ENCODE results near the gene ZBTB5. TPM values are rescaled to one million over a fixed set of nuclear protein-coding genes. Genes with fewer than 3 reads are reported as not detected.

Gene ZBTB5
- total RNA-seq, 2 donors from 2014 or later: 8.9 to 9.7 TPM

DNA sequence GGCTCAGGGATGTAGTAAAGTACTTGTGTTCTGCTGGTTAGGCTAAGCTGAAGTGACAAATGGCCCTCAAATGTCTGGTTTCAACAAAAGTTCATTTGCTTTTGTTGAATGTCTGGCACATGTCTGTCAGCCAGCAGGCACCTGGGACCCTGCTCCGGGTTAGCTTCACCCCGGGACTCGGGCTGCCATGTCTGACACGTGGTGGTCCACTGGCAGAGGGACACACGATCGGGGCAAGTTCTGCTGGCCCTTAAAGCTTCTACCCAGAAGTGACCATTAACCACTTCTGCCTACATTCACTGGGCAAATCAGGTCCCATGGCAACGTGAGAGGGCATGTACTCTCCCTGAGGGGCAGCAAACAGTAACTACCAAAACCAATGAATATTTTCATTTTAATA lies 44.3 kb upstream of the ZBTB5 start:
- H3K9ac ChIP-seq (ENCODE audit: low read depth in 2 of 2, low read length in 2 of 2): no peak overlapping the region
- no peaks in the 10 kb centered on the region for H3K9me3 ChIP-seq
- TF ChIP-seq, protein P1, sequence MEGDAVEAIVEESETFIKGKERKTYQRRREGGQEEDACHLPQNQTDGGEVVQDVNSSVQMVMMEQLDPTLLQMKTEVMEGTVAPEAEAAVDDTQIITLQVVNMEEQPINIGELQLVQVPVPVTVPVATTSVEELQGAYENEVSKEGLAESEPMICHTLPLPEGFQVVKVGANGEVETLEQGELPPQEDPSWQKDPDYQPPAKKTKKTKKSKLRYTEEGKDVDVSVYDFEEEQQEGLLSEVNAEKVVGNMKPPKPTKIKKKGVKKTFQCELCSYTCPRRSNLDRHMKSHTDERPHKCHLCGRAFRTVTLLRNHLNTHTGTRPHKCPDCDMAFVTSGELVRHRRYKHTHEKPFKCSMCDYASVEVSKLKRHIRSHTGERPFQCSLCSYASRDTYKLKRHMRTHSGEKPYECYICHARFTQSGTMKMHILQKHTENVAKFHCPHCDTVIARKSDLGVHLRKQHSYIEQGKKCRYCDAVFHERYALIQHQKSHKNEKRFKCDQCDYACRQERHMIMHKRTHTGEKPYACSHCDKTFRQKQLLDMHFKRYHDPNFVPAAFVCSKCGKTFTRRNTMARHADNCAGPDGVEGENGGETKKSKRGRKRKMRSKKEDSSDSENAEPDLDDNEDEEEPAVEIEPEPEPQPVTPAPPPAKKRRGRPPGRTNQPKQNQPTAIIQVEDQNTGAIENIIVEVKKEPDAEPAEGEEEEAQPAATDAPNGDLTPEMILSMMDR (IDR thresholded peaks at IDR 0.05): no peak
- H3K4me3 ChIP-seq: no peak overlapping the region
- H3K27me3 ChIP-seq: no peaks in the 10 kb centered on the region
- H3K36me3 ChIP-seq: no peaks in the 10 kb centered on the region
- H3K4me1 ChIP-seq: no peaks in the 10 kb centered on the region
- intact Hi-C loops (cut with DNase I): no loop called here
- no peak for DNase-seq
- no peak overlapping the region for H3K27ac ChIP-seq

DNA sequence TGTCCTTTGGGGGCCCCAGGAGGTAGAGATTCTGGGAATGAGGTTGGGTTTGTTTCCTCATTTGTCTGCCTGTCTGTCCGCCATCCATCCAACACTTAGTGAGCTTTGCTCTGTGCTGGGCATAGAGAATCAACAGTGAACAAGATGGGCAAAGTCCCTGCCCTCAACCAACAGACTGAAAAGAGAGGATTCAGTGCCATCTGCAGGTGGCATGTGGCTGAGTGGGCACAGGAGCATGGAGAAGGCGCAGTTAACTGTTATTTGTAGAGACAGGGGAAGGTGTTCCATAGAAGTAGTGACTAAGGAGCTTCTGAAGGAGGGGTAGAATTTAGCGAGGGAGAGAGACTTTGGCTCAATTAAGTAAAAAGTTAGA lies 43.6 kb upstream of the ZBTB5 start:
- H3K9me3 ChIP-seq: no peaks in the 10 kb centered on the region
- TF ChIP-seq, protein P1 (IDR thresholded peaks at IDR 0.05): no peak
- DNase-seq: no peak
- H3K36me3 ChIP-seq: no peaks in the 10 kb centered on the region
- no peak overlapping the region for H3K27ac ChIP-seq
- no peak overlapping the region for H3K9ac ChIP-seq (ENCODE audit: low read depth in 2 of 2, low read length in 2 of 2)
- no peaks in the 10 kb centered on the region for H3K27me3 ChIP-seq
- intact Hi-C loops (cut with DNase I): no loop called here
- H3K4me3 ChIP-seq: no peak overlapping the region
- no peaks in the 10 kb centered on the region for H3K4me1 ChIP-seq

DNA sequence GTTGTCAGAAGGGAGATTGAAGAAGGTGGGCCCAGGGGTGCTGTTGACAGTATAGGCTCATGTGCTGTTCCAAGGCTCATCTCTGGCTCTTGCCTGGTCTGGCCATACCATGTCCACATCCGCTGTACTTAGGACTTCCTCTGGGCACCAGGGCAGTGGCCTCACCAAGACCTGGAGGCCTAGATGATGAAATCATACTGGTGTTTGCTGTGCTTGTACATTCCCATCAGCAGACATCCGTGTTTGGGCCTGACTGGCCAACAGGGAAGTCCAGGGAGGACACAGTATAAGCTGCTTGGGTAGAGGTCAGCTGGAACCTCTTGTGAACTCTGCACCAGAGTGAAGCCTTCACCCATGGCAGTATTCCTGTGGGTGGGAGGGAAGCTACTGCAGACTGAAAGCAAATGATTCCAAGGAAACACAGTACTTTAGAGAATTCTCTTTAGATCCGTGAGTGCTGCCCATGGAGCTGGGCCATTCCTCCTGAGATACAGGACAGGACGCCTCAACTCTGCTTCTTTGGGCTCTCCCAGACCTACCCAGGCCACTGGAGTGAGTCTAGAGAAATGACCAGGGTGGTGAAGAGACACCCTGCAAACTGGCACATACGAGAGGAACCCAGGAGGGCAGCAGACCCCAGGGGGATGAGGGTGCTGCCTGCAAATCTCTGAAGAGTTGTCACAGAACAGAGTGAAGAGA lies 43.0 kb upstream of the ZBTB5 start:
- TF ChIP-seq, protein P1 (IDR thresholded peaks at IDR 0.05): no peak
- H3K4me1 ChIP-seq: no peaks in the 10 kb centered on the region
- no peak for DNase-seq
- H3K9ac ChIP-seq (ENCODE audit: low read depth in 2 of 2, low read length in 2 of 2): no peak overlapping the region
- H3K36me3 ChIP-seq: no peaks in the 10 kb centered on the region
- intact Hi-C loops (cut with DNase I): no loop called here
- H3K4me3 ChIP-seq: no peak overlapping the region
- H3K27ac ChIP-seq: no peak overlapping the region
- H3K9me3 ChIP-seq: no peaks in the 10 kb centered on the region
- no peaks in the 10 kb centered on the region for H3K27me3 ChIP-seq

DNA sequence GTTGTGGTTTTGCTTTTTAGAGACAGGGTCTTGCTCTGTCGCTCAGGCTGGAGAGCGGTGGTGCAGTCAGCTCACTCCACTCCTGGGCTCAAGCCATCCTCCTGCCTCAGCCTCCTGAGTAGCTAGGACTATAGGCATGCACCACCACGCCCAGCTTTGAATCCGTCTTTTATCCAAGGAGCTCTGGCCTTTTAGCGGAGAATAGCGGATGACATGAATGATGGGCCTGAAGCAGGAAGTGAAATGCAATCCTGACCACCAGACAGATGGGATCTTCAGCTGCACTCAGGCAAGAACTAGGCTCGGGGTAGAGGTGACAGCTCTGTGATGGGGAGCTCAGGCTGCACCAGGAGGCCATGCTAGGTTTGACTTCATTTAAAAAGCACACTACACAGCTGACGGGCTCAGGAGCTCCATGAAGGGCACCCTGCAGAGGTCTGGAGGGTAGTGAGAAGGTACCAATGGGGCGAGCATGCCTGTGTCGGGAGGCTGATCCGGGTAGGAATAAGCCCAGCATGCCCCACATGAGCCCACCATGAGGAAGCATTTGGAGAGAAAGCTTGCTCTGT lies 42.4 kb upstream of the ZBTB5 start:
- H3K27me3 ChIP-seq: no peaks in the 10 kb centered on the region
- H3K9ac ChIP-seq (ENCODE audit: low read depth in 2 of 2, low read length in 2 of 2): no peak overlapping the region
- no peaks in the 10 kb centered on the region for H3K9me3 ChIP-seq
- no peaks in the 10 kb centered on the region for H3K4me1 ChIP-seq
- H3K27ac ChIP-seq: no peak overlapping the region
- intact Hi-C loops (cut with DNase I): no loop called here
- TF ChIP-seq, protein P1 (IDR thresholded peaks at IDR 0.05): no peak
- H3K36me3 ChIP-seq: no peaks in the 10 kb centered on the region
- DNase-seq: no peak
- H3K4me3 ChIP-seq: no peak overlapping the region

DNA sequence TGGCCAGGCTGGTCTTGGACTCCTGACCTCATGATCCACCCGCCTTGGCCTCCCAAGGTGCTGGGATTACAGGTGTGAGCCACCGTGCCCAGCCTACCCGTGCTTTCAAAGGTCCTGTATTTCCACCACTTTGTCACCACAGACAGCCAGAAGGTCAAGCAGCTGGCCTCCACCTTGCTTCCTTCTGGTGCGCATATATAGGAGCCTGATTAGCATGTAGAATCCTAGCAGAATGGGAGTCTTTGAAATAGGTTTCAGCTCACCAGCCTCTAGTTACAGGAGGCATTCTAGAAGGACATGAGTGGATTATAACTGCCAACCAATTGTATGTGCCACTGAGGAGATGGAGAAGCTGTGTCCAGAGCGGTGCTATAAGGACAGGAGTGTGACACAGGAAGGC lies 39.4 kb upstream of the ZBTB5 start:
- no peaks in the 10 kb centered on the region for H3K27me3 ChIP-seq
- H3K4me1 ChIP-seq: no peaks in the 10 kb centered on the region
- H3K9me3 ChIP-seq: no peaks in the 10 kb centered on the region
- DNase-seq: no peak
- no peak overlapping the region for H3K4me3 ChIP-seq
- no peak overlapping the region for H3K27ac ChIP-seq
- no peaks in the 10 kb centered on the region for H3K36me3 ChIP-seq
- intact Hi-C loops (cut with DNase I): no loop called here
- H3K9ac ChIP-seq (ENCODE audit: low read depth in 2 of 2, low read length in 2 of 2): no peak overlapping the region
- TF ChIP-seq, protein P1 (IDR thresholded peaks at IDR 0.05): no peak

Measured in colonic mucosa (tissue), 4 donors.